GDM1 (cell line): Measurements from ENCODE around the gene DHRSX.
"Not testable (repeated sequence)": the region's sequence is repeated elsewhere in the genome, so short reads cannot be mapped to it uniquely, and the experiment has no call there.

ENCODE experiments used
- DNase-seq: peaks from one replicate; lab custom pipeline; 2025; lab: John Stamatoyannopoulos, UW

Gene DHRSX

DNA sequence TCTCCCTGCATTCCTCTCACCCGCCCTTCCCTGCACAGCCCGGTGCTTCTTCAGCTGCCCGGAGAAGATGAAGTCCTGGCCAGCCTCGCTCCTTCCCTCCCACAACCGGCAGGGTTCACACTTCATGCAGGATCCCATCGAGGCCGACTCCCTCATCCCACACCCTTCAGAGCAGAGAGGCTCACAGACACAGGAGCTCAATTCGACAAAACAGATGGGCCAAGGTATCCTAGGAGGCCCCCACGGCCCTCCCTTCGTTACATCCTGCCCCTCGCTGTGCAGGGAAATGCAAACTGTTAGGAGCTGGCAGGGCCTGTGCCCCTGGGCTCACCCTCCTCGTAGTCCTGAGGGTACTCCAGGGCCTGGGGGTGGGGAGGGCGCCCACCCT, 238.1 kb downstream of the DHRSX start:
- DNase-seq = no peak

DNA sequence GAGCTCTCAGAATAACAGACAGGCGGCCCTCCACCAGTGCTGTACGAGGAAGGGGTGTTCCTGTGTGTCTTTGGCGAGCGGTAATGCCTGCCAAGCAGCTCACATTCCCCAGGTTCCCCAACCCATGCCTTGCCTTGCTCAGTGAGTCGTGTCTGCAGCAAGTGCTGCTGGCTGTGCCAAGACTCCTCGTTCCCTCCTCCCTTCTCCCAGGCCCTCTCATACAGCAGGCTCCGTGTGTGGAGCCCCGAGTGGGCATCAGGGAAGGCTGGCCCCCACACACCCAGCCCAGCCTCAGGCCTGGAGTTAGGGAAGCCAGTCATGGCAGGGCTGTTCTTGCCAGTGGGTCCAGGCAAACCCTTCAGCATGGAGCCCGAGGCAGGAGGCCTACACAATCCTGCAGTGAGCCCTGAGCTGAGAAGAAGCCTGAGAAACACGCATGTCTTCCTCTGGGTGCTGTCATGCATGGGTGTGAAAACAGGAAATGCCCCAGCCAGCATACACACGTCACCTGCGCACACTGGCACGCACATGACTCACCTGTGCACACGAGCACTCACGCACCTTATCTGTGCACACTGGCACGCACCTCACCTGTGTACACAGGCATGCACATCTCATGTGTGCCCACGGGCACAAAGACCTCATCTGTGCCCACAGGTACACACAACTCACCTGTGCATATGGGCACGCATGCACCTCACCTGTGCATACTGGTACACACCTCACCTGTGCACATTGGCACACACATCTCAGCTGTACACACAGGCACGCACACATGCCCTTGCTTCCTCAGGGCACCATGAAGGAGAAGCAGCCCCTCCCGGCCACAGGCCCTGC, 238.7 kb downstream of the DHRSX start:
- DNase-seq = no peak

DNA sequence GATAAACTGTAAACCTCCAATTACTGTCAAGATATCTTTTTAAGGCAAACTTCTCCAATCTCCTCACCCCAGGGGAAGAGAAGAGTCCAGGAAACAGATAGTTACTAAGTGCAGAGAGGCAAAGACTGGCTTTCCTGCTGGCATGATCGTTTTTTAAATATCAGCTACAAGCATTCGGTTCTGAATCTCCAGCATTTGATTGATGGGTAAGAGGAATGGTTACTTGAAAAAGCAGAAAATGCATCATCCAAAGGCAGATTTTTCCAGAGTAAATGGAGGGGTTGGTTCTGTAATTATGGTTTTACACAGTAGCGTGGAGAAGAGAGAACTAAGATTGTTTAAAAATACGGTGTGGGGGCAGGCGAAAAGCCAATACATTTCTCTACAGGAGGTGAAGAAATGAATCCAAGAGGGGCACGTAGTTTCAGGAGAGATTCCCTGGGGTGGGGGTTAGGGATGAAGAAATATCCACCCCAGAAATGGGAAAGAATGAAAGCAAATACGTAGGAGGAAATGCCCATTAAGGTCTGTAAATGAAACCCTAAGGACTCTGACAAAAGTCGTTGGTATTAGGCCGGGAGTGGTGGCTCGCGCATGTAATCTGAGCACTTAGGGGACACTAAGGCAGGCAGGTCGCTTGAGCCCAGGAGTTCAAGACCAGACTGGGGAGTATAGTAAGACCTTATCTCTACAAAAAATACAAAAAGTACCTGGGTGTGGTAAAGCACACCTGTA, 248.3 kb downstream of the DHRSX start:
- DNase-seq = no peak

DNA sequence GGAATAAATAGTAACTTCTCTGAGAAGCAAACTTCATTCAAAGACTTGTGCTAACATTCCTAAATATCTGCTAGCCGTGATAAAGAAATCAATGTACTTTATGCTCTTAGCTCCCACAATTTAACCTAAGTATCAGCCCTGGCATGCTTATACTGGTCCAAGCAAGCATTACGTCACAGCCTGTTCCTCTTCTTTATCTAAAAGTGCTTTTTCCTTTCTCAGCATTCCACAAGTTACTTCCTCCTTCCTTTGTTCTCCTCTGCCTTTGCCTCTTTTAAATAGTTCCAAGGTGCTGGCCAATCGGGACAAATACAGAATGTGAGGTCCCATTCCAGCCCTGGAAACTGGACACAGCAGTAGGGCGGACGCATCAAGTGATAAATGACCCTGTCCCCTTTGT, 249.6 kb downstream of the DHRSX start:
- DNase-seq = no peak

DNA sequence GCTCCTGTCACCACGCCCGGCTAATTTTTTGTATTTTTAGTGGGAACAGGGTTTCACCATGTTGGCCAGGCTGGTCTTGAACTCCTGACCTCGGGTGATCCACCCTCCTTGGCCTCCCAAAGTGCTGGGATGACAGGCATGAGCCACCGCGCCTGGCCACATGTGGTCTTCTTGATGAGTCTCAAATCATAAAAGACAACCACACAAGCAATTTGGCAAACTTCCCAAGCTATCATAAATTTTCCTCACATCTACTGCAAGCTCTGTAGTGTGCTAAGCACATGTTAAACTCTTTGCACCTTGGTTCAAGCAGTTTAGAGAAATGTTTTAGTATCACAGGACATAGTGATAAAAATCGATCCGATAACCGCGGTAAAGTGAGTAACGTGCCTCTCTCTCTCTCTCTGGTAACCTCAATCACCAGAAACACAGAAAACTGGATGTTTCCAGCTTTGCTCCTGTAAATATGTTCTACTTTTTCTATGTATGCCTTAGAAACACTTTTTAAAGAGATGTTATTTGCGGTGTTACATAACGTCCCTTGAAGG, 256.8 kb downstream of the DHRSX start:
- no peak for DNase-seq

DNA sequence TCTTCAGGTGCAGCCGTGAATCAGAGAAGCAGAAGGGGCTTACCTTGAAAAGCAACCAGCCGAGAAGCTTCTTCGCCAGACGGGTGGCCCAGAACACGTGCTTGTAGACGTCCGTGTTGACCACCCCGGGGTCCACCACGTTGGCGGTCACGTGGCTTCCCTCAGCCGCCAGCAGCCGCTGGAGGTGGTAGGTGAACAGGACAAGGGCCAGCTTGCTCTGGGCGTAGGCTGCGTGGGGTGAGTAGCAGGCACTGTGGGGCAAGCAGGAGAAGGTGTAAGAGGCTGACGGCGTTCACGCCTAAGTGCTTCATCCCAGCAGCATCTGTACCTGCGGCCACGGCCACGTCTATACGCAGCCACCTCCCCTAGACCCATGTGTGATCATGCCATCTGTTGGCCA, 257.8 kb downstream of the DHRSX start:
- no peak for DNase-seq

DNA sequence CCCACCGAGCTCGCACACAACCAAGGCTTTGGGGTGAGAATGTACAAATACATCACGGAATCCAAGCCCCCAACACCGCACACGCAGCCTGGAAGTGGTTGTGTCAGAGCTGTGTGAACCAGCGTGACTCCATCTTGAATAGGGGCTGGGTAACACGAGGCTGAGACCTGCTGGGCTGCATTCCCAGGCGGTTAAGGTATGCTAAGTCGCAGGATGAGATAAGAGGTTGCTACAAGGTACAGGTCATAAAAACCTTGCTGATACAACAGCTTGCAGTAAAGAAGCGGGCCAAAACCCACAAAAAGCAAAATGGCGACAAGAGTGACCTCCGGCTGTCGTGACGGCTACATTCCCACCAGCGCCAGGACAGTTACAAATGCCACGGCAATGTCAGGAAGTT, 258.4 kb downstream of the DHRSX start:
- no peak for DNase-seq

DNA sequence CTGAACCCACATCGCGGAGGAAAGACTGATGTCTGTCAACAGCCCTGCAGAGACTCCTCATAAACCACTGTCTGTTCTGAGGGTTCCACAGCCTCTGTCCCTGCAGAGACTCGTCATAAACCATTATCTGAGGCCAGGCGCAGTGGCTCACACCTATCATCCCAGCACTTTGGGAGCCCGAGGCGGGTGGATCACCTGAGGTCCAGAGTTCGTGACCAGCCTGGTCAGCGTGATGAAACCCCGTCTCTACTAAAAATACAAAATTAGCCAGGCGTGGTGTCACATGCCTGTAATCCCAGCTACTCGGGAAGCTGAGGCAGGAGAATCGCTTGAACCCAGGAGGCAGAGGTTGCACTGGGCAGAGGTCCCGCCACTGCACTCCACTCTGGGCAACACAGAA, 259.3 kb downstream of the DHRSX start:
- DNase-seq = not testable (repeated sequence)

DNA sequence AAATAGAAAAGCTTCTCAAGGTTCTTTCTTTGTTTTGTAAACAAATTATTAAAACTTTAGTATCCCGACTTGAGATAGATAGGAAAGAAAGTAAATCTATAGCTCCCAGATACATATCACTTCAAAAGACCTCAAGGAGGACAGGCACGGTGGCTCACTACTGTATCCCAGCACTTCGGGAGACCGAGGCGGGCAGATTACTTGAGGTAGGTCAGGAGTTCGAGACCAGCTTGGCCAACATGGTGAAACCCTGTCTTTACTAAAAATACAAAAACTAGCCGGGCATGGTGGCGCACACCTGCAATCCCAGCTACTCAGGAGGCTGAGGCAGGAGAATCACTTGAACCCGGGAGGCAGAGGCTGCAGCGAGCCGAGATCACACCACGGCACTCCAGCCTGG, 260.0 kb downstream of the DHRSX start:
- not testable (repeated sequence) for DNase-seq

DNA sequence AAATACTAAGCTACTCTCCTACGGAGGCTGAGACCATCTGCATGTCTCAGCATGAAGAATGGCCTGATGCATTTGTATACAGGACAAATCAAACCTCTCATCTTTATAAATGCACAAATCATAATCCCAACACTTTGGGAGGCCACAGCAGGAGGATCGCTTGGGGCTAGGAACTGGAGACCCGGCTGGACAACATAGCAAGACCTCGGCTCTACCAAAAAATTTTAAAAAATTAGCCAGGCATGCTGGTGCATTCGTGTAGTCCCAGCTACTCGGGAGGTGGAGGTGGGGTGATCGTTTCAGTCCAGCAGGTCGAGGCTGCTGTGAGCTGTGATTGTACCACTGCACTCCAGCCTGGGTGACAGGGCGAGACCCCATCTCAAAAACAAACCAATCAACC, 262.8 kb downstream of the DHRSX start:
- no peak for DNase-seq

DNA sequence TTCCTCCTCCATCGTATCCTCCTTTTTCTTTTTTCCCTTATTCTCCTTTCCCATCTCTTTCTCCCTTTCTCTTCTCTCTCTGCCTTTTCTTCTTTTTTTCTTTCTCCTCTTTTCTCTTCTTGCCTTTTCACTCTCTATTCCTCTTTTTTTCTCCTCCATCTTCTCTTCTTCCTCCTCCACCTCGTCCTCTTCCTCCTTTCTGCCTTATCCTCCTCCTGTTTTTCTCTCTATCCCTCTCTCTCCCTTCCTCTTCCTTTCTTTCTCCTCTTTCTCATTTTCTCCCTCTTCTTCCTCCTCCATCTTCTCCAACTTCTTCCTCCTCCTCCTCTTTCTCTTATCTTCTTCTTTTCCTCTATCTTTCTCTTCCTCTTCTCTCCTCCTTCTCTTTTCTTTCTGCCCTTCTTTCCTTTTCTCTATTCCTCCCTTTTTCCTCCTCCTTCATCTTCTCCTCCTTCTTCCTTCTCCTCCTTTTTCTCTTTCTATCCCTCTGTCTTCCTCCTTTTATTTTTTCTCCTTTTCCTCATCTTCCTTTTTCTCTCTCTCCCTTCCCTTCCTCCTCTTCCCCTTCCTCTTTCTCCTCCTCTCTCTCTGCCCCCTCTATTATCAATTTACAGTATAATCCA, 269.1 kb downstream of the DHRSX start:
- DNase-seq = no peak

DNA sequence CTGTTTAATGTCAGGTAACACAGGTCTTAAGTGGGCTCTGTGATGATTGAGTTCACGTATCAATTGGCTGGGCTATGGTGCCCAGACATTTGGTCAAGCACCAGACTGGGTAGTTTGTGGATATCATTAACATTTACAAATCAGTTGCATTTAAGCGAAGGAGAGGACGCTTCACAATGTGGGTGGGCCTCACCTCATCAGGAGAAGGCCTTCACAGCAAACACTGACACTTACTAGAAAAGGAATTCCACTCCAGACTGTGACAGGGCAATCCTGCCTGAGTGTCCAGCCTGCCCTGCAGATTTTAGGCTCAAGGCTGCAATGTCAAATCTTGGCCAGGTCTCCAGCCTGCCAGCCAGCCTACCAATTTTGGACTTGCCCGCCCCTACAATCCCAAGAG, 270.3 kb downstream of the DHRSX start:
- no peak for DNase-seq

DNA sequence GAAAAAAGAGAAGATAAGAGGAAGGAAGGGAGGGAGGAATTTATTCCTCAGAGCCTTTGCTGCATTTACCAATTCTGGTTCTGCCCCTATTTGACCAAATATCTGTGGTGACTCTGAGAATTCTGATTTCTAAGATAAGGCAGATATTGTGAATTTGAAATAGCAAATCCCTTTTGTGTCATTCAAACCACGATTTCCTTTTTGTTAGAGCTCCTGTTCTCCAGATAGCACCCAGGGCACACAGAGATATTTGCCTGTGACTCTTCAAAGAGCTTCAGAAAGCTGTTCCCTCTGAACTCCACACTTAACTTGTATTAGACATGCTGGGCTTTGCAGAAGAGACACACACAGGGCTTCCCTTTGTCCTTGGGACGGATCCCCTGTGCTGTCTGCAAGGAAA, 272.2 kb downstream of the DHRSX start:
- no peak for DNase-seq

DNA sequence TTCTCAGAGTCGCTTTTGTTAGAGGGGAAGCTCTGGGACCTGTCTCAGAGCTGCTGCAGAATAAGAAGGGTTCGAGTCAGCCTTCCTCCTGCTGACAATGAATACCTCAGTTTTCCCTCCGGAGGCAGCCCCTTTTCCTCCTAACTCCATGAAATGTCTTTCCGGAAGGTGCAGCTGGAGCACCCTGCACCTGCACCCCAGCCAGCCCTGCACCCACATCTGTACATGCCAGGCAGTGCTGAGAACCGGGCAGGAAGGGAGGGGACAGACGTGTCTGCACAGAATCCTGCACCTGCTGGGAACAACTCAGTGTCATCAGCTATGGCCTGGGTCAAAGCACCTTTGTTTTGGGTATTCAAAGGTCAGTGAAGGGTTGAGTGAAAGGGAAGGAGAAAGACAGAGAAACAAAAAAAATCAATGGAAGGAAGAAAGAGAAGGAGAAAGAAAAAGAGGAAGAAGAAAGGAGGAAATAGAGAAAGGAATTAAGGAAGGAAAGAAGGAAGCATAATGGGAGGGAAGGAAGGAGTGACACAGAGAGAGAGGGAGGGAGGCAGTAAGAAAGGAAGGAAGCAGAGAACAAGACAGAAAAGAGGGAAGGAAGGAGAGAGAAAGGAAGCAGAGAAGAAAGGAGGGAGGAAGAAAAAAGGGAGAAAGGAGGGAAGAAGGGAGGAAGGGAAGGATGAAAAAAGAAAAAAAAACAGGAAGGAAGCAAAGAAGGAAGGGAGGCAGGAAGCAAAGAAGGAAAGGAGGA, 273.7 kb downstream of the DHRSX start:
- DNase-seq = no peak

DNA sequence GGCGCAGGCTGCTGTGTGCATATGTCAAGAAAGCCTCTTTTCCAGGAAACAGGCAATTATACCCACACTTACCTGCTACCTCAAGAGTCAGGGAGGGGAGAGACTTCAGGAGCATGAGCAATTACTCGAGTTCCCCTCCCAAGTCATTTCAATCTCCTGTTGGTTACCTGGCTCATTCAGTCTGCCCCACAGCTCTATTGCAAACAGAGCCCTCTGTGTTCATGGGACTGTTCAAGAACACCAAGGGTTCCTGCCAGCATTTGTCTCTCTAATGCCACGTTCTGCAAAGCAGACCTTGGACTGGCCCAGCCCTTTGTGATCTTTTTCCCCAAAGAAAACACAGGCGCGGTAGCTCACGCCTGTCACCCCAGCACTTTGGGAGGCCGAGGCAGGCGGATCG, 274.6 kb downstream of the DHRSX start:
- no peak for DNase-seq

DNA sequence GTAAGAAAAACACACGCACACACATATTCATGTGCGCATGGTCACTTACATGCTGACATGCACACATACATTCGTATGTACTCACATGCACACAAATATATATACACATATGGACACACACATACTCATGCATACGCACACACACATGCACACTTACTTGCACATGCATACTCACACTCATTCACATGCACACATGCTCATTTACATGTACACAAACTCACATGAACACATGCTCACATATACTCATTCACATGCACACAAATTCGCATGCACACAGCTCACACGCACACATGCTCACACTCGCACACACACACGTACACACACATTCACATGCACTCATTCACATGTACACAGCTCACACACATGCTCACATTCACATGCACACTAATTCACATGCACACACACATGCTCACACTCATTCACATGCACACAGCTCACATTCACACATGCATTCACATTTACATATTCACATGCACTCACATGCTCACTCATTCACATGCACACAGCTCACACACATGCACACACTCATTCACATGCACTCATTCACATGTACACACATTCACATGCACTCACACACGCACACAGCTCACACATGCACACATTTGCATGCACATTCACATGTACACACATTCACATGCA, 276.1 kb downstream of the DHRSX start:
- no peak for DNase-seq

DNA sequence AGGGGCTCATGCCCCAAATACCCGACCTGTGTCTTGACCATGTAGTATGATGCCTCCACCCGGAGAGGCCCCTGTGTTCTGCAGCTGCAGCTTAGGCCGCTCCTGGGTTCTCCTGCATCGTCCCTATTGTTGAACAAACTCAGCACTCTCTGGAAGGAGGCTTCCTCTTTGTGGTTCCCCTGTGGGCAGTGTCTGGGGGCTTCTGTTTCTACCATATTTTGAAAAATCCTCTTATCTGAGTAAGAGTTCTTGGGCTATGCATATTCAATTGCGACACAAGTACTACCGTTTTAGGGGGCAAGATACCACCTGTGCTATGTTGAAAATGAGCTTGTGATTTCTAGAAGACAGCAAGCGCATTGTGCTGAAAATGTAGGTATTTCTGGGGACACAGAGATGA, 276.6 kb downstream of the DHRSX start:
- DNase-seq = no peak

DNA sequence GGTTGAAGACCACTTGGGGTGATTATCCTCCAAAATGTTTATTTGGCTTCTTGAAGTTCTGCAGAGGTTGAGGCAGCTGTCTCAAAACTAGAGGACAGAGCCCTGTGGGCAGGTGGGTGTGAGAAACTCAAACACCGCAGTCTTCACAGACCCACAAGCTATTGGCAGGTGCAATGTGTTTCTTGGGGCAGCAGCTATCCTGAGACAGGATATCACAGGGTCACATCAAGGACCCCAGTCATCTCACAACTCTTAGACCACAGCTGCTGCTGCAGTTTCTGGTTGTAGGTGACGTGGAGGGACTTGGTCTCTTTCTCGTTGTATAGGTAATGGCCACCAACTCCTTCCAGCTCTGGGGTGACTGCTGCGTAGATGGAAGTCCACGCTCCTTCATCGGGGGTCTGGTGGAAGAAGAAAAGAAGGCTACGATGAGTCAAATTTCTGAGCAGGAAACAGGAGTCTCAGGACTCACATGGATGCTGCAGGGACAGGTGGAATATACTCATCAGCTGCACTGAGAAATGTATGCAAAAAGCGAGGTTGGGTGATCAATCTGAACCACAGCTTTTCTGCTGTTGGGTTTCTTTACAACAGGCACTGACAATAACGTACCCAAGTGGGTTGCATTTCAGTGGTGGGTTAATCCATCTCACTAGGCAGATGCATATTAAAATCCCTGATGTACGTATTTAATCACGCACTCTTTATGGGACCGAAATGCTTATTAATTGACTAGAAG, 279.8 kb downstream of the DHRSX start:
- DNase-seq = no peak

DNA sequence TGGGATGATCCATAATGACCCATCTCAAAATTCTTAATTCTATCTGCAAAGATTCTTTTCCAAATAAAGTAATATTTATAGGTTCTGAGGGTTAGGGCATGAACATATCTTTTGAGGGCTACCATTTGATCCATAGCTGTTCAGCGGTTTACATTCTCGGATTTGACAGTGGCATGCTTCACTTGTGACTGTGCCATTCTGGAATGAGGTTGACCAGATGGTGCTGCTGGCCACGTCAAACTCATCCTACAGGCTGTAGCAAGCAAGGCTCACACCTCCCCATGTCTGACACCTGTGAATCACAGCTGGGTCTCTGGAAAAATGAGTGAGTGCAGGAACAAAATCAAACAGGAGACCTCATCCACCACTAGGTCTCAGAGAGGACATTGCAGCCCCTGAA, 280.5 kb downstream of the DHRSX start:
- no peak for DNase-seq

DNA sequence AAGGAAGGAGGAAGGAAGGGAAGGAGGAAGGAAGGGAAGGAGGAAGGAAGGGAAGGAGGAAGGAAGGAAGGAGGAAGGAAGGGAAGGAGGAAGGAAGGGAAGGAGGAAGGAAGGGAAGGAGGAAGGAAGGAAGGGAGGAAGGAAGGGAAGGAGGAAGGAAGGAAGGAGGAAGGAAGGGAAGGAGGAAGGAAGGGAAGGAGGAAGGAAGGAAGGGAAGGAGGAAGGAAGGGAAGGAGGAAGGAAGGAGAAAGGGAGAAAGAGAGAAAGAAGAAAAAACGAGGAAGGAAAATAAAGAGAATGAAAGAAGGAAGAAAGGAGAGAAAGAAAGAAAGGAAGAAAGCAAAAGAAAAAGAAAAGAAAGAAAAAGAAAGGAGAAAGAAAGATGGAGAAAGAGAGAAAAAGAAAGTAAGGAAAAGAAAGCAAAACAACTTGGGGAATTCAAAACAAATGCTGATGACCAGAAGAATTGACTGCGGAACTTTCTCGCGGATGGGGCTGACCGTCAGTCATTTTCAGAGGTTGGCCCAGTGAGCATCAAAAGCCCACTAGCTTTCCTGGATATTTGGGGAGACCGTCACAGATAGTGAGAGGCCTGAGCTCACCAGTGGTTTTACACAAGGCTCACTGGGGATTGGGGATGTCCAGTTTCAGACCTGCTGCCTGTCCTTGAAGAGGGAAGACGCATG, 286.5 kb downstream of the DHRSX start:
- not testable (repeated sequence) for DNase-seq
